Hematopoietic multipotent progenitor cell treated with erythropoietin and hydrocortisone succinate and interleukin-3 and kit ligand, for 8 days (in vitro differentiated cells): ENCODE data around the gene F10.

ENCODE experiments used
- DNase-seq: peaks from one replicate; pipeline ENCODE4 v3.0.0-alpha.2; 2015

F10 gene

GRCh38 chr13:113117911-113118260, 4.7 kb upstream of the F10 start:
- DNase-seq, result no peak

GRCh38 chr13:113118261-113119021, 4.2 kb upstream of the F10 start:
- DNase-seq, result no peak

- no peak for DNase-seq
Measured at GRCh38 chr13:113119166-113119821, 3.3 kb upstream of the F10 start.

- DNase-seq, result no peak
Measured at GRCh38 chr13:113119822-113120189, 2.8 kb upstream of the F10 start.

GRCh38 chr13:113120300-113121182, 2.1 kb upstream of the F10 start:
- no peak for DNase-seq

- no peak for DNase-seq
Measured at GRCh38 chr13:113121183-113121927, 1.2 kb upstream of the F10 start.

GRCh38 chr13:113121928-113122471, 599 bp upstream of the F10 start:
- no peak for DNase-seq

- DNase-seq, result no peak
Measured at GRCh38 chr13:113123226-113124201, 915 bp downstream of the F10 start.

GRCh38 chr13:113124211-113124970, 1.8 kb downstream of the F10 start:
- DNase-seq, result no peak

GRCh38 chr13:113125506-113126264, 3.1 kb downstream of the F10 start:
- no peak for DNase-seq

GRCh38 chr13:113126265-113127150, 3.9 kb downstream of the F10 start:
- no peak for DNase-seq

GRCh38 chr13:113129480-113129879, 6.9 kb downstream of the F10 start:
- DNase-seq, result no peak

- peak; percentile 45 for DNase-seq
Measured at GRCh38 chr13:113129921-113130750, 7.5 kb downstream of the F10 start.

- DNase-seq, result no peak
Measured at GRCh38 chr13:113135281-113135760, 12.7 kb downstream of the F10 start.

- no peak for DNase-seq
Measured at GRCh38 chr13:113137691-113138298, 15.2 kb downstream of the F10 start.

GRCh38 chr13:113138792-113139551, 16.4 kb downstream of the F10 start:
- DNase-seq, result no peak
